Kidney (tissue), 14 donors: Measurements from ENCODE around the gene ARID1B. TPM values are rescaled to one million over a fixed set of nuclear protein-coding genes. Genes with fewer than 3 reads are reported as not detected.

Experiments
- DNase-seq, 5 donors: peaks; one replicate each; pipeline ENCODE4 v3.0.0-alpha.2; 2013 to 2020
- FAIRE-seq: peaks from 2 replicates; lab custom pipeline; 2012; peaks lifted over from hg19 to GRCh38; lab: Jason Lieb, UNC
- H3K27ac ChIP-seq, 2 donors: one replicate each; pipeline ENCODE4 v1.7.0; 2013; ENCODE audit warnings: low read depth in 2 of 2, low read length in 2 of 2, inconsistent platforms in 1 of 2
- H3K27me3 ChIP-seq: one replicate; pipeline ENCODE4 v1.7.1; 2013; ENCODE audit warnings: low read length, inconsistent platforms; ENCODE audit not compliant: control insufficient read depth, insufficient read depth
- H3K36me3 ChIP-seq, 3 donors: one replicate each; pipeline versions ENCODE4 v1.7.0 to v1.7.1; 2013; ENCODE audit warnings: low read length in 3 of 3, control low read depth in 1 of 3, inconsistent platforms in 1 of 3; ENCODE audit not compliant: insufficient read depth in 3 of 3, control insufficient read depth in 2 of 3
- H3K4me1 ChIP-seq, 3 donors: one replicate each; pipeline versions ENCODE4 v1.7.0 to v1.7.1; 2013; ENCODE audit warnings: low read length in 3 of 3, inconsistent platforms in 1 of 3, low read depth in 1 of 3; ENCODE audit not compliant: control insufficient read depth in 2 of 3, insufficient read depth in 2 of 3
- H3K4me3 ChIP-seq, 3 donors: one replicate each; pipeline versions ENCODE4 v1.7.0 to v1.8.1; 2013; ENCODE audit warnings: low read length in 3 of 3, control low read depth in 1 of 3, inconsistent platforms in 1 of 3
- H3K9ac ChIP-seq, 3 donors: one replicate each; pipeline versions ENCODE4 v1.7.0 to v1.7.1; 2013; ENCODE audit warnings: low read length in 3 of 3, control low read depth in 1 of 3, inconsistent platforms in 1 of 3
- H3K9me3 ChIP-seq, 3 donors: one replicate each; pipeline versions ENCODE4 v1.7.0 to v1.7.1; 2013; ENCODE audit warnings: low read length in 3 of 3, control low read depth in 1 of 3, inconsistent platforms in 1 of 3; ENCODE audit not compliant: control insufficient read depth in 2 of 3, insufficient read depth in 1 of 3
- CTCF ChIP-seq: IDR thresholded peaks from 3 replicates; pipeline ENCODE4 v1.5.1; 2012; ENCODE audit warnings: mild to moderate bottlenecking, moderate library complexity, borderline replicate concordance; ENCODE audit not compliant: insufficient read depth; ENCODE audit errors: extremely low read depth
- intact Hi-C: fragments of 100-400 bp; cut with DNase I; formaldehyde crosslinking; loops from one replicate; pipeline ENCODE4 v1.11.1; 2022
- polyA plus RNA-seq: library from polyadenylated mRNA; stranded (reverse); fragments of 350-450 nt; fragmentation: Illumina TruSeq; extraction: RNeasy Lipid Tissue Mini Kit (QIAGEN cat#74804); gene quantifications from one replicate; pipeline ENCODE4 v1.2.3, GENCODE V29; 2014; ENCODE audit warnings: low read depth, low replicate concordance; ENCODE audit not compliant: insufficient read depth
- total RNA-seq: library from RNA; stranded (reverse); fragmentation: NEBNext Ultra II Directional; extraction: Animal tissue kit (Norgen Biotek cat#: 25700); gene quantifications from one replicate; pipeline ENCODE4 v1.2.1, GENCODE V29; 2021
- donor health status: control.
- donor health status: control.
- donor health status: control.
- donor health status: control.
- donor health status: control.
- donor health status: DM: yes; HTN: yes; CAD: no.
- donor health status: Normal renal cell carcinoma (clear cell type).

The ARID1B gene
- total and polyA plus RNA-seq, 2 donors from 2014 or later, result 16.4 to 110 TPM

GRCh38 chr6:157040191-157040590 lies 263.0 kb downstream of the ARID1B start:
- Histone ChIP-seq H3K4me1 (peaks cover 2 to 18% (median 8%) of the 10 kb centered on the region in 3 donors), H3K27me3 (no peaks in the 10 kb centered on the region), H3K9ac (no peak overlapping the region), H3K4me3 (no peak overlapping the region), H3K9me3 (no peaks in the 10 kb centered on the region), H3K27ac (no peak overlapping the region), H3K36me3 (no peaks in the 10 kb centered on the region)
- TF ChIP-seq CTCF, result no peak
- intact Hi-C loops, result no loop called here
- DNase-seq, result no peak
- no peak for FAIRE-seq

GRCh38 chr6:157045831-157046454 lies 268.8 kb downstream of the ARID1B start:
- Histone ChIP-seq H3K27ac (no peak overlapping the region), H3K27me3 (no peaks in the 10 kb centered on the region), H3K9me3 (no peaks in the 10 kb centered on the region), H3K36me3 (no peaks in the 10 kb centered on the region), H3K4me1 (peaks cover 0 to 4% (median 3%) of the 10 kb centered on the region in 3 donors), H3K4me3 (no peak overlapping the region), H3K9ac (no peak overlapping the region)
- intact Hi-C loops, result no loop called here
- TF ChIP-seq CTCF, result peak; percentile 42
- FAIRE-seq, result peak; percentile 63
- DNase-seq, result peak in 2 of 5 donors; percentile 60 to 73

GRCh38 chr6:157046776-157047175 lies 269.6 kb downstream of the ARID1B start:
- intact Hi-C loops, result no loop called here
- H3K27ac ChIP-seq, result no peak overlapping the region
- H3K4me3 ChIP-seq, result no peak overlapping the region
- FAIRE-seq (no peak), DNase-seq (no peak)
- H3K27me3 ChIP-seq, result no peaks in the 10 kb centered on the region
- no peak for TF ChIP-seq CTCF
- H3K4me1 ChIP-seq, result peaks cover 0 to 4% (median 3%) of the 10 kb centered on the region in 3 donors
- no peaks in the 10 kb centered on the region for H3K36me3 ChIP-seq
- no peaks in the 10 kb centered on the region for H3K9me3 ChIP-seq
- H3K9ac ChIP-seq, result no peak overlapping the region
